Measurements from ENCODE around the gene PRKAR1B. TPM values are rescaled to one million over a fixed set of nuclear protein-coding genes. Genes with fewer than 3 reads are reported as not detected.

PRKAR1B gene
- total RNA-seq, 1 experiment from 2014 or later: 24.8 TPM

DNA sequence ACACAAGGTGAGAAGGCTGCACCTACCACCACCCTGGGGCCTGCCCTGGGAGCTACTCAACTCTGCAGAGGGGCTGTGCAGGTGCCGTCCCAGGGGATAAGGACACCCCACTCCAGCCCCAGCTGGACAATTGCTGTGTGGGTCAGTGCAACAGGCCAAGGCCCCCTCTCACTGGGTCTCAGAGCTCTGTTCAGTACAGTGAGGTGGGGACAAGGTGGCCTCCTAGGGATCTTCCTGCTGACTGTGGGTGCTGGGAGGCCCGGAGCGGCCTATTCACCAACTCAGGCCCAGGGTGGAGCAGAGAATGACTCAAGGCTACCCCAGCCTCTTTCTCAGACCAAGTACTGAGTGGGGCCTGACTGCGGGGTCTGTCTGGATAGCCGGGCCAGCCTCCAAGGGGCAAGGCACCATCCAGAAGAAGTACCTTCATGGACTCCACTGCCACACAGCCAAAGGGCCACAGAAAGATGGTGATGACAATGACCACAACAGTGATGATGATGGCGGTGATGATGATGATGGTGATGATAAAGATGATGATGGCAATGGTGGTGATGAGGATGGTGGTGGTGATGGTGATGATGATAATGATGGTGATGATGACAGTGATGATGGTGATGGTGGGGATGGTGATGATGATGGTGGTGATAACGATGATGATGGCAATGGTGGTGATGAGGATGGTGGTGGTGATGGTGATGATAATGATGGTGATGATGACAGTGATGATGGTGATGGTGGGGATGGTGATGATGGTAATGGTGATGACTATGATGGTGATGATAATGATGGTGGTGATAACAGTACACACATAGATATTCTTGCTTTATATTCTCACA, 60.4 kb downstream of the PRKAR1B start:
- Mint-ChIP-seq H3K4me1 (ENCODE audit: low read depth, unreplicated experiment) (no peaks in the 10 kb centered on the region), H3K4me3 (ENCODE audit: low read depth, unreplicated experiment) (no peak overlapping the region), H3K36me3 (ENCODE audit: insufficient read depth, unreplicated experiment) (peaks cover under 1% of the 10 kb centered on the region), H3K27ac (ENCODE audit: unreplicated experiment) (no peak overlapping the region), H3K9me3 (ENCODE audit: low read depth, unreplicated experiment) (no peaks in the 10 kb centered on the region), H3K27me3 (ENCODE audit: unreplicated experiment) (no peaks in the 10 kb centered on the region)
- CTCF ChIA-PET: interaction anchor here (0.6 to 1.4 kb wide), 4 partner anchors 15 to 246 kb away, joined by 3 to 5 read pairs (median 3); no protein-coding TSS in a partner anchor
- TF ChIP-seq, protein P1, sequence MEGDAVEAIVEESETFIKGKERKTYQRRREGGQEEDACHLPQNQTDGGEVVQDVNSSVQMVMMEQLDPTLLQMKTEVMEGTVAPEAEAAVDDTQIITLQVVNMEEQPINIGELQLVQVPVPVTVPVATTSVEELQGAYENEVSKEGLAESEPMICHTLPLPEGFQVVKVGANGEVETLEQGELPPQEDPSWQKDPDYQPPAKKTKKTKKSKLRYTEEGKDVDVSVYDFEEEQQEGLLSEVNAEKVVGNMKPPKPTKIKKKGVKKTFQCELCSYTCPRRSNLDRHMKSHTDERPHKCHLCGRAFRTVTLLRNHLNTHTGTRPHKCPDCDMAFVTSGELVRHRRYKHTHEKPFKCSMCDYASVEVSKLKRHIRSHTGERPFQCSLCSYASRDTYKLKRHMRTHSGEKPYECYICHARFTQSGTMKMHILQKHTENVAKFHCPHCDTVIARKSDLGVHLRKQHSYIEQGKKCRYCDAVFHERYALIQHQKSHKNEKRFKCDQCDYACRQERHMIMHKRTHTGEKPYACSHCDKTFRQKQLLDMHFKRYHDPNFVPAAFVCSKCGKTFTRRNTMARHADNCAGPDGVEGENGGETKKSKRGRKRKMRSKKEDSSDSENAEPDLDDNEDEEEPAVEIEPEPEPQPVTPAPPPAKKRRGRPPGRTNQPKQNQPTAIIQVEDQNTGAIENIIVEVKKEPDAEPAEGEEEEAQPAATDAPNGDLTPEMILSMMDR (IDR thresholded peaks at IDR 0.05; ENCODE audit: unreplicated experiment): no peak
- no TSS peak for BruUV-seq (replicated peaks)
- DNase-seq: no peak
- intact Hi-C loops (cut with micrococcal nuclease; ENCODE audit: unreplicated experiment): no loop called here

DNA sequence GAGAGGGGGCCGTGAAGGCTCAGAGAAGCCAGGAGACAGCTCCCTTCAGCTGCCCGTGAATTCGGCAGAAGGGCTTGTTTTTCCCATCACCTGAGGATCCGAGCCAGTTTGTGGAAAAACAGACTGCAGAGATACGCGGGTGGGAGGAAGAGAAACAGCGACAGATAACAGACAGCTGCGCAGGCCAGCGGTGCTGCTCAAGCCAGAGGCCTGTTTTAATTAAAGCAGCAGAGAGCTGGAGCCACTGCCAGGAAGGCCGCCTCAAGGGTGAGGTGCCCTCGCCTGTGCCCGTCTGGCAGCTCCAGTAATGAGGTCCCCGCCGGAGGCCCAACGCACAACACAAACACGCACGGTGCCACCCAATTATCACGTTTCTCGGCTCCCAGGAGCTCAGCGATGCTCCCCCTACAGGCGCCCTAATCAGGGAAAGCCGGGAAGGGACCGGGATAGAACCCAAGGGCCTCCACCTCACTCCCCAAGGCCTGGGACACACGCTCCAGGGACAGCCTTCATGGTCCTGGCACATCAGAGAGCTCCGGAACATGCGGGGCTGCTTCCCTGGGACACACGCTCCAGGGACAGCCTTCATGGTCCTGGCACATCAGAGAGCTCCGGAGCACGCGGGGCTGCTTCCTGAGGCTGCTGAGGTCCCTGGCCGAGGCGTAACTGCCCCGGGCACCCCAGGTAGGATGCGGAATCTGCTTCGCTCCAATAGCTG, 61.2 kb downstream of the PRKAR1B start:
- Mint-ChIP-seq H3K36me3 (ENCODE audit: insufficient read depth, unreplicated experiment) (no peaks in the 10 kb centered on the region), H3K27me3 (ENCODE audit: unreplicated experiment) (no peaks in the 10 kb centered on the region), H3K4me3 (ENCODE audit: low read depth, unreplicated experiment) (no peak overlapping the region), H3K4me1 (ENCODE audit: low read depth, unreplicated experiment) (no peaks in the 10 kb centered on the region), H3K27ac (ENCODE audit: unreplicated experiment) (no peak overlapping the region), H3K9me3 (ENCODE audit: low read depth, unreplicated experiment) (no peaks in the 10 kb centered on the region)
- CTCF ChIA-PET: interaction anchor here (0.6 to 1.4 kb wide), 4 partner anchors 16 to 245 kb away, joined by 3 to 5 read pairs (median 3); no protein-coding TSS in a partner anchor
- TF ChIP-seq, protein P1 (IDR thresholded peaks at IDR 0.05; ENCODE audit: unreplicated experiment): no peak
- DNase-seq: no peak
- BruUV-seq (replicated peaks): no TSS peak
- intact Hi-C loops (cut with micrococcal nuclease; ENCODE audit: unreplicated experiment): no loop called here

GRCh38 chr7:664997-665735, 61.9 kb downstream of the PRKAR1B start:
- TF ChIP-seq, protein P1 (IDR thresholded peaks at IDR 0.05; ENCODE audit: unreplicated experiment): no peak
- intact Hi-C loops (cut with micrococcal nuclease; ENCODE audit: unreplicated experiment): no loop called here
- no peak for DNase-seq
- H3K27ac Mint-ChIP-seq (ENCODE audit: unreplicated experiment): no peak overlapping the region
- no peaks in the 10 kb centered on the region for H3K36me3 Mint-ChIP-seq (ENCODE audit: insufficient read depth, unreplicated experiment)
- no peak overlapping the region for H3K4me3 Mint-ChIP-seq (ENCODE audit: low read depth, unreplicated experiment)
- no peaks in the 10 kb centered on the region for H3K27me3 Mint-ChIP-seq (ENCODE audit: unreplicated experiment)
- H3K9me3 Mint-ChIP-seq (ENCODE audit: low read depth, unreplicated experiment): no peaks in the 10 kb centered on the region
- BruUV-seq (replicated peaks): no TSS peak
- CTCF ChIA-PET: interaction anchor here (0.9 to 1.4 kb wide), 2 partner anchors 17 to 31 kb away, joined by 3 read pairs; no protein-coding TSS in a partner anchor
- H3K4me1 Mint-ChIP-seq (ENCODE audit: low read depth, unreplicated experiment): no peaks in the 10 kb centered on the region

DNA sequence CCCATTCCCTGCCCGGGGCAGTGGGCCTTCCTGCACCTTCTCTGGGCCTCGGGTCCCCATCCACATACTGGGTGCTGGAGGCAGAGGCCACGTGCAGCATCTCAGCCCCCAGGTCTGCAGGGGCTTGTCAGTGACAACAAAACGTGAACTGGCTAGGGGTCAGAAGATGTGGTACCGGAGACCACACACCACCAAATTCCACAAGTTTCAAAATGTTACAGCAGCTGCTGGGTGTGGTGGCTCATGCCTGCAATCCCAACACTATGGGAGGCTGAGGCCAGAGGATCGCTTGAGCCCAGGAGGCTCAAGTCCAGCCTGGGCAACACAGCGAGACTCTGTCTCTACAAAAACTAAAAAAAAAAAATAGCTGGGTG, 62.7 kb downstream of the PRKAR1B start:
- intact Hi-C loops (cut with micrococcal nuclease; ENCODE audit: unreplicated experiment): no loop called here
- no peak for DNase-seq
- Mint-ChIP-seq H3K27ac (ENCODE audit: unreplicated experiment) (no peak overlapping the region), H3K9me3 (ENCODE audit: low read depth, unreplicated experiment) (no peaks in the 10 kb centered on the region), H3K27me3 (ENCODE audit: unreplicated experiment) (no peaks in the 10 kb centered on the region), H3K4me3 (ENCODE audit: low read depth, unreplicated experiment) (no peak overlapping the region), H3K36me3 (ENCODE audit: insufficient read depth, unreplicated experiment) (no peaks in the 10 kb centered on the region), H3K4me1 (ENCODE audit: low read depth, unreplicated experiment) (no peaks in the 10 kb centered on the region)
- TF ChIP-seq, protein P1 (IDR thresholded peaks at IDR 0.05; ENCODE audit: unreplicated experiment): no peak
- CTCF ChIA-PET: no interaction called here
- no TSS peak for BruUV-seq (replicated peaks)
